ENCODE measurements around the gene ZNF391. TPM values are rescaled to one million over a fixed set of nuclear protein-coding genes. Genes with fewer than 3 reads are reported as not detected.
"Not testable (repeated sequence)": the region's sequence is repeated elsewhere in the genome, so short reads cannot be mapped to it uniquely, and the experiment has no call there.

Gene ZNF391
- total RNA-seq, 1 donor from 2014 or later: 7.2 TPM

DNA sequence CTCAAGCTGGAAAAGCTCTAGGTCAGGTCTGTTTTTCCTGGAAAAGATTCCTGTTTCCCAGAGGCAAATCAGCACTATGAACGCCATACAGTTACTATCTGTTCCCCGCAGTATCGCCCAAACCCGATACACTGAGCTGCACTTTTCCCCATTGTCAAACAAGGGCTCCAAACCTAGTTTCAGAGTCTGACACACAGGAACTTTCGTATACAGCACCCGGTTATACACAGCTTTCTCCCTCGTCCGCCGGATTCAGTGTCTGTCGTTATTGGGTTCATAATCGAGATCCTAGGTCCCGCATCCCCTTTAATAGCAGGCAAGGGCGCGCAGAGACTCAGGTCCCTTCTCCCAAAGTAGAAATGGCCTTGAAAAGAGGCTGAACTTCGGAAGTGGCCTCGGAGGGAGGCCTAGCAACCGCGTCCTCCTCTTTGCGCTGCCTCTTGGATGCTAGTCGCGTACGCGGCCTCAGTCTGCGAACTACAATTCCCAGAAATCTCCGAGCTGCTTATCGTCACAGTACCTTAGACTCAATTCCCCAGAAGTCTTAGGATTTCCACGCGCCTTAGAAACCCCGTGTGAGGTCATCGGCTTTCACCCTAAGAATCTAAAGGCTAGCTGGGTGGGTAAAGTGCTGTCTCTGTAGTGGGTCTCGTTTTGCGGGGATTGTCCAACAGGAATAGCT, 34.2 kb downstream of the ZNF391 start:
- H3K27me3 ChIP-seq (ENCODE audit: insufficient read depth, low read length): no peaks in the 10 kb centered on the region
- H3K36me3 Mint-ChIP-seq (ENCODE audit: low read depth, unreplicated experiment): peaks cover 2% of the 10 kb centered on the region
- no peak overlapping the region for H3K4me3 Mint-ChIP-seq (ENCODE audit: unreplicated experiment)
- FAIRE-seq: no peak
- no peaks in the 10 kb centered on the region for H3K4me1 Mint-ChIP-seq (ENCODE audit: low read depth, unreplicated experiment)
- no peak overlapping the region for H3K9ac ChIP-seq (ENCODE audit: low read length)
- TF ChIP-seq, protein P1, sequence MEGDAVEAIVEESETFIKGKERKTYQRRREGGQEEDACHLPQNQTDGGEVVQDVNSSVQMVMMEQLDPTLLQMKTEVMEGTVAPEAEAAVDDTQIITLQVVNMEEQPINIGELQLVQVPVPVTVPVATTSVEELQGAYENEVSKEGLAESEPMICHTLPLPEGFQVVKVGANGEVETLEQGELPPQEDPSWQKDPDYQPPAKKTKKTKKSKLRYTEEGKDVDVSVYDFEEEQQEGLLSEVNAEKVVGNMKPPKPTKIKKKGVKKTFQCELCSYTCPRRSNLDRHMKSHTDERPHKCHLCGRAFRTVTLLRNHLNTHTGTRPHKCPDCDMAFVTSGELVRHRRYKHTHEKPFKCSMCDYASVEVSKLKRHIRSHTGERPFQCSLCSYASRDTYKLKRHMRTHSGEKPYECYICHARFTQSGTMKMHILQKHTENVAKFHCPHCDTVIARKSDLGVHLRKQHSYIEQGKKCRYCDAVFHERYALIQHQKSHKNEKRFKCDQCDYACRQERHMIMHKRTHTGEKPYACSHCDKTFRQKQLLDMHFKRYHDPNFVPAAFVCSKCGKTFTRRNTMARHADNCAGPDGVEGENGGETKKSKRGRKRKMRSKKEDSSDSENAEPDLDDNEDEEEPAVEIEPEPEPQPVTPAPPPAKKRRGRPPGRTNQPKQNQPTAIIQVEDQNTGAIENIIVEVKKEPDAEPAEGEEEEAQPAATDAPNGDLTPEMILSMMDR (IDR thresholded peaks at IDR 0.05; ENCODE audit: insufficient read depth, low read depth, low read length): no peak
- TF ChIP-seq EZH2 (IDR thresholded peaks at IDR 0.05; ENCODE audit: insufficient read depth, low read length): no peak
- H3K36me3 ChIP-seq (ENCODE audit: insufficient read depth, low read length): no peaks in the 10 kb centered on the region
- no peak overlapping the region for H3K27ac Mint-ChIP-seq (ENCODE audit: unreplicated experiment)
- H3K27me3 Mint-ChIP-seq (ENCODE audit: low read depth, unreplicated experiment): no peaks in the 10 kb centered on the region
- peaks cover 5% of the 10 kb centered on the region for H3K9me3 ChIP-seq (ENCODE audit: insufficient read depth, low read depth, low read length)
- H4K20me1 ChIP-seq (ENCODE audit: insufficient read depth, low read length): no peaks in the 10 kb centered on the region
- H3K4me1 ChIP-seq (ENCODE audit: insufficient read depth, low read length): no peaks in the 10 kb centered on the region
- H3K79me2 ChIP-seq (ENCODE audit: insufficient read depth, low read length): no peaks in the 10 kb centered on the region
- no peak overlapping the region for H3K27ac ChIP-seq (ENCODE audit: low read depth, low read length)
- H3K4me2 ChIP-seq (ENCODE audit: low read length): no peak overlapping the region
- H3K9me3 Mint-ChIP-seq (ENCODE audit: unreplicated experiment): peaks cover 19% of the 10 kb centered on the region
- no peak for DNase-seq (ENCODE audit: low read depth)
- no peak overlapping the region for H2AFZ ChIP-seq (ENCODE audit: low read depth, low read length)
- no peak overlapping the region for H3K4me3 ChIP-seq (ENCODE audit: insufficient read depth, low read depth, low read length)

DNA sequence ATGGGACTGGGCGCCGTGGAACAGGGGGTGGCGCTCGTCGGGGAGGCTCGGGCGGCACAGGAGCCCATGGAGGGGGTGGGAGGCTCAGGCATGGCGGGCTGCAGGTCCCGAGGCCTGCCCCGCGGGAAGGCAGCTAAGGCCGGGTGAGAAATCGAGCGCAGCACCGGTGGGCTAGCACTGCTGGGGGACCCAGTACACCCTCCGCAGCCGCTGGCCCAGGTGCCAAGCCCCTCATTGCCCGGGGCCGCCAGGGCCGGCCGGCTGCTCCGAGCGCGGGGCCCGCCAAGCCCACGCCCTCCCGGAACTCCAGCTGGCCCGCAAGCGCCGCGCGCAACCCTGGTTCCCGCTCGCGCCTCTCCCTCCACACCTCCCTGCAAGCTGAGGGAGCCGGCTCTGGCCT, 36.3 kb downstream of the ZNF391 start:
- H3K36me3 Mint-ChIP-seq (ENCODE audit: low read depth, unreplicated experiment); H3K4me1 Mint-ChIP-seq (ENCODE audit: low read depth, unreplicated experiment); H3K4me3 ChIP-seq (ENCODE audit: insufficient read depth, low read depth, low read length); H3K27ac ChIP-seq (ENCODE audit: low read depth, low read length); H4K20me1 ChIP-seq (ENCODE audit: insufficient read depth, low read length); H2AFZ ChIP-seq (ENCODE audit: low read depth, low read length); FAIRE-seq; H3K9ac ChIP-seq (ENCODE audit: low read length); H3K27me3 ChIP-seq (ENCODE audit: insufficient read depth, low read length); DNase-seq (ENCODE audit: low read depth); H3K79me2 ChIP-seq (ENCODE audit: insufficient read depth, low read length); H3K4me2 ChIP-seq (ENCODE audit: low read length); H3K27ac Mint-ChIP-seq (ENCODE audit: unreplicated experiment); H3K27me3 Mint-ChIP-seq (ENCODE audit: low read depth, unreplicated experiment); H3K4me1 ChIP-seq (ENCODE audit: insufficient read depth, low read length); H3K9me3 ChIP-seq (ENCODE audit: insufficient read depth, low read depth, low read length); H3K36me3 ChIP-seq (ENCODE audit: insufficient read depth, low read length); H3K4me3 Mint-ChIP-seq (ENCODE audit: unreplicated experiment): not testable (repeated sequence)
- H3K9me3 Mint-ChIP-seq (ENCODE audit: unreplicated experiment): peaks cover 13% of the 10 kb centered on the region

- H3K36me3 ChIP-seq (ENCODE audit: insufficient read depth, low read length): no peaks in the 10 kb centered on the region
- Mint-ChIP-seq H3K27ac (ENCODE audit: unreplicated experiment) (no peak overlapping the region), H3K4me3 (ENCODE audit: unreplicated experiment) (no peak overlapping the region), H3K4me1 (ENCODE audit: low read depth, unreplicated experiment) (no peaks in the 10 kb centered on the region), H3K36me3 (ENCODE audit: low read depth, unreplicated experiment) (peaks cover 2% of the 10 kb centered on the region), H3K27me3 (ENCODE audit: low read depth, unreplicated experiment) (no peaks in the 10 kb centered on the region), H3K9me3 (ENCODE audit: unreplicated experiment) (peaks cover 11% of the 10 kb centered on the region)
- H3K79me2 ChIP-seq (ENCODE audit: insufficient read depth, low read length): no peaks in the 10 kb centered on the region
- H3K9ac ChIP-seq (ENCODE audit: low read length): no peak overlapping the region
- H3K4me3 ChIP-seq (ENCODE audit: insufficient read depth, low read depth, low read length): no peak overlapping the region
- no peaks in the 10 kb centered on the region for H3K4me1 ChIP-seq (ENCODE audit: insufficient read depth, low read length)
- no peak overlapping the region for H2AFZ ChIP-seq (ENCODE audit: low read depth, low read length)
- TF ChIP-seq, protein P1 (IDR thresholded peaks at IDR 0.05; ENCODE audit: insufficient read depth, low read depth, low read length): no peak
- TF ChIP-seq EZH2 (IDR thresholded peaks at IDR 0.05; ENCODE audit: insufficient read depth, low read length): no peak
- DNase-seq (ENCODE audit: low read depth) (no peak), FAIRE-seq (no peak)
- H4K20me1 ChIP-seq (ENCODE audit: insufficient read depth, low read length): no peaks in the 10 kb centered on the region
- no peaks in the 10 kb centered on the region for H3K27me3 ChIP-seq (ENCODE audit: insufficient read depth, low read length)
- H3K9me3 ChIP-seq (ENCODE audit: insufficient read depth, low read depth, low read length): peaks cover 5% of the 10 kb centered on the region
- H3K27ac ChIP-seq (ENCODE audit: low read depth, low read length): no peak overlapping the region
- no peak overlapping the region for H3K4me2 ChIP-seq (ENCODE audit: low read length)
These were observed 37.6 kb downstream of the ZNF391 start for GRCh38 chr6:27426045-27426620.

All from astrocyte (in vitro differentiated cells and primary cell).